Endothelial cell of umbilical vein (primary cell): ENCODE data around the gene TACR1. TPM values are rescaled to one million over a fixed set of nuclear protein-coding genes. Genes with fewer than 3 reads are reported as not detected.

Source experiments
- BruUV-seq: library from RNA; stranded (reverse); fragments of 400-500 nt; replicated peaks from 2 replicates; lab custom pipeline; 2021; lab: Mats Ljungman, UMichigan
- CTCF ChIA-PET: fragments of 300-600, 350-600 bp; sonication (Branson Sonifier 250); formaldehyde crosslinking; loops from one replicate; lab custom pipeline; 2021; ENCODE audit warnings: antibody characterized with exemption, inconsistent platforms; lab: Charles Lee
- POLR2A ChIA-PET: fragments of 300-600, 350-600 bp; sonication (Branson Sonifier 250); formaldehyde crosslinking; loops from one replicate; lab custom pipeline; 2021; ENCODE audit warnings: antibody characterized with exemption, inconsistent platforms; lab: Charles Lee
- DNase-seq: peaks from one replicate; pipeline ENCODE4 v3.0.0-alpha.2; 2011; ENCODE audit warnings: low read depth, low spot score
- FAIRE-seq: peaks from 2 replicates; lab custom pipeline; 2011; peaks lifted over from hg19 to GRCh38; lab: Jason Lieb, UNC
- H2AFZ ChIP-seq: 2 replicates; pipeline ENCODE4 v1.6.0; 2012; ENCODE audit warnings: low read depth, low read length, control low read depth, inconsistent platforms
- H3K27ac ChIP-seq: 2 replicates; pipeline ENCODE4 v1.5.1; 2011; ENCODE audit warnings: low read depth, mild to moderate bottlenecking, control low read depth, low read length, moderate library complexity; ENCODE audit not compliant: insufficient read depth
- H3K27me3 ChIP-seq, 2 experiments: 2 replicates each; pipeline versions ENCODE4 v1.6.0 to v1.6.1; 2011; ENCODE audit warnings: low read length in 2 of 2, mixed read lengths in 1 of 2; ENCODE audit not compliant: control insufficient read depth in 2 of 2, insufficient read depth in 2 of 2
- H3K36me3 ChIP-seq, 2 experiments: 2 replicates in 1 of 2; 3 replicates in 1 of 2; pipeline ENCODE4 v1.5.1; 2011; ENCODE audit warnings: low read length in 2 of 2, mild to moderate bottlenecking in 1 of 2, moderate library complexity in 1 of 2; ENCODE audit not compliant: control insufficient read depth in 2 of 2, insufficient read depth in 2 of 2; ENCODE audit errors: extremely low read depth in 1 of 2
- H3K4me1 ChIP-seq: 3 replicates; pipeline ENCODE4 v1.5.1; 2011; ENCODE audit warnings: mild to moderate bottlenecking, low read length; ENCODE audit not compliant: control insufficient read depth, insufficient read depth; ENCODE audit errors: extremely low read depth
- H3K4me2 ChIP-seq: 2 replicates; pipeline ENCODE4 v1.6.1; 2011; ENCODE audit warnings: low read length, control low read depth, mixed read lengths; ENCODE audit not compliant: insufficient read depth
- H3K4me3 ChIP-seq, 3 experiments: fragments of 200-600 bp in 1 of 3; sonication (generic), shearing (Covaris generic) in 1 of 3; replicated peaks in 1 of 3; 2 replicates each; pipeline ENCODE4 v1.5.1; 2011 to 2016; ENCODE audit warnings: control low read depth in 3 of 3, low read length in 3 of 3, mild to moderate bottlenecking in 2 of 3, inconsistent platforms in 1 of 3, low read depth in 1 of 3, moderate library complexity in 1 of 3; ENCODE audit not compliant: insufficient read depth in 1 of 3
- H3K79me2 ChIP-seq: 2 replicates; pipeline ENCODE4 v1.6.0; 2012; ENCODE audit warnings: low read length, inconsistent platforms; ENCODE audit not compliant: control insufficient read depth, insufficient read depth
- H3K9ac ChIP-seq: replicated peaks from 2 replicates; pipeline ENCODE3; 2011; ENCODE audit warnings: low read length, control low read depth; ENCODE audit not compliant: insufficient read depth; ENCODE audit errors: extremely low read depth
- H3K9me1 ChIP-seq: replicated peaks from 3 replicates; pipeline ENCODE4 v1.6.0; 2011; ENCODE audit warnings: mild to moderate bottlenecking, low read length; ENCODE audit not compliant: control insufficient read depth, insufficient read depth; ENCODE audit errors: extremely low read depth
- H3K9me3 ChIP-seq: replicated peaks from 2 replicates; pipeline ENCODE4 v1.5.1; 2012; ENCODE audit warnings: low read length, inconsistent platforms; ENCODE audit not compliant: control insufficient read depth, insufficient read depth
- H4K20me1 ChIP-seq: replicated peaks from 2 replicates; pipeline ENCODE3; 2011; ENCODE audit warnings: mild to moderate bottlenecking, low read length; ENCODE audit not compliant: control insufficient read depth, insufficient read depth; ENCODE audit errors: extremely low read depth
- EZH2 ChIP-seq: IDR thresholded peaks from 2 replicates; pipeline ENCODE4 v1.6.1; 2012; ENCODE audit warnings: borderline replicate concordance, low read depth, mild to moderate bottlenecking, moderate library complexity, low read length, inconsistent platforms; ENCODE audit not compliant: severe bottlenecking
- FOS ChIP-seq: IDR thresholded peaks from 2 replicates; pipeline ENCODE4 v1.6.1; 2011; ENCODE audit warnings: mild to moderate bottlenecking, low read length, moderate library complexity, borderline replicate concordance; ENCODE audit not compliant: insufficient read depth
- GATA2 ChIP-seq: IDR thresholded peaks from 2 replicates; pipeline ENCODE4 v1.7.0; 2011; ENCODE audit warnings: low read depth, mild to moderate bottlenecking, moderate library complexity, mixed read lengths, low read length; ENCODE audit not compliant: insufficient read length, insufficient read depth
- JUN ChIP-seq: IDR thresholded peaks from 2 replicates; pipeline ENCODE4 v1.6.1; 2011; ENCODE audit warnings: borderline replicate concordance, low read depth; ENCODE audit not compliant: insufficient read length, insufficient read depth
- MYC ChIP-seq: IDR thresholded peaks from one replicate; pipeline ENCODE4 v1.6.1; 2011; ENCODE audit warnings: mild to moderate bottlenecking, low read depth, low read length
- POLR2A ChIP-seq: IDR thresholded peaks from 2 replicates; pipeline ENCODE4 v1.6.1; 2012; ENCODE audit warnings: low read depth, mild to moderate bottlenecking, control low read depth, low read length
- POLR2AphosphoS5 ChIP-seq: IDR thresholded peaks from 2 replicates; pipeline ENCODE4 v1.6.1; 2012; ENCODE audit warnings: low read depth, mild to moderate bottlenecking, control low read depth, low read length, moderate library complexity; ENCODE audit not compliant: insufficient read depth
- dilution Hi-C: fragments of 300-500 bp; cut with MboI; formaldehyde crosslinking; loops from one replicate; pipeline ENCODE4 v1.15.0; 2019; ENCODE audit warnings: low sequenced_read_pairs; ENCODE audit not compliant: extremely low pct_ligation_motif_present
- intact Hi-C: fragments of 100-400 bp; cut with micrococcal nuclease; formaldehyde crosslinking; loops from one replicate; pipeline ENCODE4 v1.10.0; 2022
- polyA plus RNA-seq, 4 experiments: library from polyadenylated mRNA; depleted of rRNA in 3 of 4; stranded (reverse) in 3 of 4; unstranded in 1 of 4; fragments of >200 nt; gene quantifications; 2 replicates each; pipeline versions ENCODE4 v1.2.1 to v1.2.3, GENCODE V29; 2011 to 2012; ENCODE audit warnings: missing spikeins in 1 of 4
- total RNA-seq: library from RNA; stranded (reverse); gene quantifications from 2 replicates; pipeline ENCODE4 v1.2.3, GENCODE V29; 2021
- TF ChIP-seq, protein P1 (sequence below): IDR thresholded peaks from 2 replicates; pipeline ENCODE4 v1.6.1; 2011; ENCODE audit not compliant: insufficient read depth, insufficient read length
- TF ChIP-seq, protein P2 (sequence below), 2 donors: IDR thresholded peaks; 1 replicate in 1 of 2; 2 replicates in 1 of 2; pipeline ENCODE4 v1.5.1; 2011; ENCODE audit warnings: low read length in 2 of 2, mild to moderate bottlenecking in 2 of 2, moderate library complexity in 2 of 2, control low read depth in 1 of 2, inconsistent platforms in 1 of 2, low read depth in 1 of 2; ENCODE audit not compliant: insufficient read depth in 1 of 2; ENCODE audit errors: extremely low read depth in 1 of 2

Gene TACR1
- total and polyA plus RNA-seq, 2 donors (not counting 3 experiments of a cell fraction or from before 2014, with no cell fraction given): not detected

DNA sequence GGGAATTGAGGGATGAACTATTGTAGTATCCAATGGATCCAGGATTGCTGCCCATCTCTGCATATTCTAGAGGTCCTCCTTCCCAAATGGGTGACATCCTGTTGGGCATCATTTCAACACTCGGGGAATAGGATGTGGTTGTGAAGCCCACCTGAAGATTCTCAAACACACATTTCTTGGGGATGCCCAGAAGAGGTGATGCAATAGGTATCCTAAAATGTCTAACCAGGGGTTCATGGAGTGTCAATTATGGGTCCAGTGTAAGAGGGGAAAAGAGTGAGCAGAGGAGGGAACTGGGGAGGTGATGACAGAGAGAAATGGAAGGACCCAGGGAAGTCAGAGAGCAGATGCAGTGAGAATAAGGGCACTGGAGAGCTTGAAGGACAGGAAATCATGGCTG is 188.7 kb downstream of the TACR1 start:
- Histone ChIP-seq H3K4me3 (no peak overlapping the region), H3K36me3 (no peaks in the 10 kb centered on the region), H2AFZ (no peak overlapping the region), H3K9me3 (no peaks in the 10 kb centered on the region), H3K27ac (no peak overlapping the region), H3K9ac (no peak overlapping the region), H3K4me1 (no peaks in the 10 kb centered on the region), H3K4me2 (no peak overlapping the region), H3K79me2 (no peaks in the 10 kb centered on the region), H4K20me1 (no peaks in the 10 kb centered on the region), H3K27me3 (no peaks in the 10 kb centered on the region), H3K9me1 (no peaks in the 10 kb centered on the region)
- ChIA-PET CTCF (no interaction called here), POLR2A (no interaction called here)
- dilution Hi-C loops (no loop called here), intact Hi-C loops (no loop called here)
- BruUV-seq: no TSS peak
- DNase-seq: no peak
- no peak for FAIRE-seq
- TF ChIP-seq, protein P1, sequence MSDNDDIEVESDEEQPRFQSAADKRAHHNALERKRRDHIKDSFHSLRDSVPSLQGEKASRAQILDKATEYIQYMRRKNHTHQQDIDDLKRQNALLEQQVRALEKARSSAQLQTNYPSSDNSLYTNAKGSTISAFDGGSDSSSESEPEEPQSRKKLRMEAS: no peak
- TF ChIP-seq POLR2A: no peak
- no peak for TF ChIP-seq POLR2AphosphoS5
- TF ChIP-seq EZH2: no peak
- no peak for TF ChIP-seq JUN
- TF ChIP-seq, protein P2, sequence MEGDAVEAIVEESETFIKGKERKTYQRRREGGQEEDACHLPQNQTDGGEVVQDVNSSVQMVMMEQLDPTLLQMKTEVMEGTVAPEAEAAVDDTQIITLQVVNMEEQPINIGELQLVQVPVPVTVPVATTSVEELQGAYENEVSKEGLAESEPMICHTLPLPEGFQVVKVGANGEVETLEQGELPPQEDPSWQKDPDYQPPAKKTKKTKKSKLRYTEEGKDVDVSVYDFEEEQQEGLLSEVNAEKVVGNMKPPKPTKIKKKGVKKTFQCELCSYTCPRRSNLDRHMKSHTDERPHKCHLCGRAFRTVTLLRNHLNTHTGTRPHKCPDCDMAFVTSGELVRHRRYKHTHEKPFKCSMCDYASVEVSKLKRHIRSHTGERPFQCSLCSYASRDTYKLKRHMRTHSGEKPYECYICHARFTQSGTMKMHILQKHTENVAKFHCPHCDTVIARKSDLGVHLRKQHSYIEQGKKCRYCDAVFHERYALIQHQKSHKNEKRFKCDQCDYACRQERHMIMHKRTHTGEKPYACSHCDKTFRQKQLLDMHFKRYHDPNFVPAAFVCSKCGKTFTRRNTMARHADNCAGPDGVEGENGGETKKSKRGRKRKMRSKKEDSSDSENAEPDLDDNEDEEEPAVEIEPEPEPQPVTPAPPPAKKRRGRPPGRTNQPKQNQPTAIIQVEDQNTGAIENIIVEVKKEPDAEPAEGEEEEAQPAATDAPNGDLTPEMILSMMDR (IDR thresholded peaks at IDR 0.05; ENCODE audit: extremely low read depth in 1 of 2, insufficient read depth in 1 of 2, low read depth in 1 of 2, low read length in 2 of 2): no peak
- no peak for TF ChIP-seq GATA2
- no peak for TF ChIP-seq FOS
- TF ChIP-seq MYC: no peak
